Inflammatory macrophage (primary cell): ENCODE results near the gene HOXD13.

ENCODE experiments used
- DNase-seq, 2 donors: peaks; one replicate each; pipeline ENCODE4 v3.0.0-alpha.2; 2020 to 2022

The HOXD13 gene

DNA sequence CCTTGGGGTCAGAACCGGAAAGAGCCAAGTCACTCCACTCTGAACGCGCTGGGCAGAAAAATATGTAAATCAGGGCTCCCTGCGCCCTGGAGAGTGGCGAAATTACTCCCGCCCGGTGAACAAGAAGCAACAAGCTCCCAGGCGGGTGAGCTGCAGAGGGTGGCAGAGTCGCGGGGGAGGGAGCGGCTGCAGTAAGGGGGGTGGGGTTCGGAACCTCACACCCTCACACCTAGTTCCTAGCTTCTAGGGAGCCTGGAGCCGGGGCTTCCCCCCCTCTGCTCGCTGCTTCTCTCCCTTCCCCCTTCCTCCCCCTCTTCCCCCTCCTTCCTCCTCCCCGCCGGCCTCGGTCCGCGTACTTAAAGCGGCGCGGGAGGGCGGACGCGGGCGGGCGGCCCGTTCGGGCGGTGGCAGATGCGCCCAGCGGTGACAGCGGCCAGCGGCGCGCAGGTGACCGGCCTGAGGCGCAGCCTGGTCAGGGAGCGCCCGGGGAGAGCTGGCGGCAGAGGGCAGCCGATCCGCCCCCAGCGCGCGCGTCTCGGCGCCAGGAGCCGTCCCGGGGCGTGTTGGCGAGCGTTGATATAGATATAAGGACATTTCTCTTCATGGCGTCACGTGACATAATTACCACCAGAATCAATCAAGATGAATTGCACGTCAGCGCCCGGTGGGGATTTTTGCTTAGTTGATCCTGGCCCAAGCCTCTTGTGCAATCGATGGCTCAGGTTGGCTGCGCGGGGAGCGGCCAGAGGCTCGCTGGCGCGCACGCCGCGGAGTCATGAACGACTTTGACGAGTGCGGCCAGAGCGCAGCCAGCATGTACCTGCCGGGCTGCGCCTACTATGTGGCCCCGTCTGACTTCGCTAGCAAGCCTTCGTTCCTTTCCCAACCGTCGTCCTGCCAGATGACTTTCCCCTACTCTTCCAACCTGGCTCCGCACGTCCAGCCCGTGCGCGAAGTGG lies 14.3 kb downstream of the HOXD13 start, which contains the start of gene HOXD11:
Gene HOXD11 (plus strand): TSS at position 700 of the 959 bp plus-strand sequence. CDS start 76 bp downstream, at position 776.
- DNase-seq, result no peak

DNA sequence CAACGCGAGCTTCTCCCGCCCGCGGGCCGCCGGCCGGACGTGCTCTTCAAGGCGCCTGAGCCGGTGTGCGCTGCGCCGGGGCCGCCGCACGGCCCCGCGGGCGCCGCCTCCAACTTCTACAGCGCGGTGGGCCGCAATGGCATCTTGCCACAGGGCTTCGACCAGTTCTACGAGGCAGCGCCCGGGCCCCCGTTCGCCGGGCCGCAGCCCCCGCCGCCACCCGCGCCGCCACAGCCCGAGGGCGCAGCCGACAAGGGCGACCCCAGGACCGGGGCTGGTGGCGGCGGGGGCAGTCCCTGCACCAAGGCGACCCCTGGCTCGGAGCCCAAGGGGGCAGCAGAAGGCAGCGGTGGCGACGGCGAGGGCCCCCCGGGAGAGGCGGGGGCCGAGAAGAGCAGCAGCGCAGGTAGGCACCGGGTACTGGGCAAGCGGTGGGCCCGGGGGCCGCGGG lies 15.2 kb downstream of the HOXD13 start:
- no peak for DNase-seq

DNA sequence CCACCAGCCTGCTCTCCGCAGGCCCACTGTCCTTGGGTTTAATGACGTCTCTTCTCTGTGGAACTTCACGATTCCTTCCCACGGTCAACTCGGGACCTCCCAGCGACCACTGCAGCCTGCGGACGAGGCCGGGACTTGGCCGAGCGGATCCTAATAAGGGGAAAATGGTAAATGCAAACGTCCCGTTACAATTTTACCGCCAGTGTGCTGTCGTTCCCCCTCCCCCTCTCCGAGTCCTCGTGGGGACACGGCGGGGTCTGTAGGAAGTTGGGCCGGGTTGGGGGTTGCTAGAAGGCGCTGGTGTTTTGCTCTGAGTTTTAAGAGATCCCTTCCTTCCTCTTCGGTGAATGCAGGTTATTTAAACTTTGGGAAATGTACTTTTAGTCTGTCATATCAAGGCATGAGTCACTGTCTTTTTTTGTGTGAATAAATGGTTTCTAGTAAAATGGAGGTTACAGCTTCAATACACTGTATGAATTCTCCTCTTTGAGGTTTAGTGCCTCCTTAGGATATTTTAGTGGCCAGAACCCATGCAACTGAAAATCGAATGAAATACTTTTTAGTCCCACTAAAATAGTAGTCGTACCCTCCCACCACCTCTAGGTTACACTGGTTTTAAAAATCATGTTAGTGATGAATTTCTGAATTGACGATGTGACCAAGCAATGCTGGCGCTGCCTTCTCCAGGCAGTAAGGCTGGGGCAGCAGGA lies 16.8 kb downstream of the HOXD13 start:
- DNase-seq, result no peak

DNA sequence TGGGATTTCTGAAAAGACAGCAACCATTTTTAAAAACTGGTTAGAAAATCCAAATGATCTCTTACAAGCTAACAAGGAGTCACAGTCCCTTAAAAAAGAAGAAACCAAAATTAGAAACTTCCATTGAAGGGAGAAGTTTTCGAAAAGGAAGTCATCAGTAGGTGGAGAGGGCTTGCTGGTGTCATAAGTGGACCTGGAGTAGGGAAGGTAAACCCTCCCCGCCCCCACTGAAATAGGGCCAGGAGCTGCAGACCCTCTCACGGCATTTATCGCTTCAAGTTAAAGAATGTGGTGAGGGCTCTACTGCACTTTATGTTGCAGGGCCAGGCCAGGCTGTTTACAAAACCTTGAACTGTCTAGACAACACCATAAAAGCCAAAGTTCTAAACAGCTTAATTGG lies 17.4 kb downstream of the HOXD13 start:
- no peak for DNase-seq

DNA sequence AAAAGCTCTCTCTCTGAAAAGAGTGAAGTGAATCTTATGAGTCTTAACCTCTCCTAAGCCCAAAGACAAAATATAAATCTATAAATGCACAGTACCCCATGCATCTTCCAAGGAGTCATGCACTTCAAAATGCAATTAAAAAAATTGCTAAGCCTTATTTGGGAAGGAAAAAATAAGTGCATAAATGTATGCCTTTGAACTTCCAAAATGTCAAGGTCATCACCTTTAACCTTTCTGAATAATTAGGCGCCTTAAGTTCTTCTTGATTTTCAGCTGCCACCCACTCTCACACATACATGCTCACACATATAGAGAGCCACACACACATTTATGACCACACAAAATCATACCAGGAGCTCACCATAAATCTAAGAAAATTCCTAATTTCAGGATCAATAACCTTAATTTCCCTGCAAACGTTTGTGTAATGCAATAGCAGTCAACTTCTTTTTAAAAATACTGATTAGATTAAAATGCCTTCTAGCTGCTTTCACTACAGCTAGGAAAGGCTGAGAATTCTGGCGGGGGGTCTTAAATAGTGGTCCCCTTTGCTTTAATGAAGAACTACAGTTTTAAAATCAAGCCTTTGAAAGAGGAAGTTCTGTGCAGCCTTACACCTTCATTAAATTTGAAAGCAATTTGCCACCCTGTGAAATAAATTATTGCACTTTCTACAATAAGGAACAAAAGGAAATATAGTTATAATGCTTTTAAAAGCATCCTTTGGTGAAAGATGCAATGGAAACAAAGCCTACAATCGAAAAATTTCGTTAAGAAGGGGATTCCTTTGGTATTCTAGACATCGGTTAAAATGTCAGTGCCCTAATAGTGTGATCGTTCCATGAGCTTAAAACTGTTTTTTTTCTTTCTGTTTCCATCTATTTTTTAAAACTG lies 18.1 kb downstream of the HOXD13 start:
- no peak for DNase-seq

DNA sequence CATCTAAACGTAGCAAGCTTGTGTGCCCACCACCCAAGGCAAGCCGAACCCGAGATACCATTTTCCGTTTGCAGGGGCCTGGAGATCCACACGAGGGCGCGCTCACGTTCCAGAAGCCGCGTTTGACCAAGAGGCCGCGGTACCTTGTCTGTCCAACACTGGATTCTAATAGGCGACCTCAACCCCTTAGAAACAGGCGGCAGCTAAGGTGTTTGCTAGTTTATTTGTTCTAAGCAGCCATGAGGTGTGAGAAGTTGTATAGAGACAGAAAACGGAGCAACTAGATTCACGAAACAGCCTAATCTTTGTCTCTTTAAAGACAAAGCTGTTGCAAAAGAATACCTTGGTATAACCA lies 18.8 kb downstream of the HOXD13 start:
- peak in 1 of 2 donors; percentile 18 for DNase-seq

DNA sequence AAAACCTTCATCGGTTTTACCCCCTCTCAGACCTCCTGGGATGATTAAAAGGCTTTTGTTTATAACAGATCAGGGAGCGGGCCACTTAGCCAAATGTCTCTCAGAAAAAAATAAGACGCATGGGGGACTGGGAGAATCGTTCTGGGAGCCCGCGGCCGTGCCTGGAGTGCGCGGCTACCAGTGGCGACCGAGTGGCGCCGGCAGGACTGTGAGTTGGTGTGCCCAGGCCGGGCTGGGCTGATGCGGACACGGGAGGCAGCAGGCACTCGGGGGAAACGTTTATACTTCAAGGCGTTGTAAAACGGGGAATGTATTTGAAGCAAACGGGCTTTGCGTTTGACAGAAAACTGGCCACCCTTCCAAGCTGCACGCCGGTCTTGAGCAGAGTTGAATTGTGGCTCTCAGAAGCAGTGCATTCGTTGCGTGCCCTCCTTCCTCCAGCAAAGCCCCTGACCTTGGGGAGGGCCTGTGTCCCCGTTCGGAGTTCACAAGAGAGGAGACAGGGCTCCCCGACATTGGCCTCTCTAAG lies 19.4 kb downstream of the HOXD13 start:
- DNase-seq, result no peak

DNA sequence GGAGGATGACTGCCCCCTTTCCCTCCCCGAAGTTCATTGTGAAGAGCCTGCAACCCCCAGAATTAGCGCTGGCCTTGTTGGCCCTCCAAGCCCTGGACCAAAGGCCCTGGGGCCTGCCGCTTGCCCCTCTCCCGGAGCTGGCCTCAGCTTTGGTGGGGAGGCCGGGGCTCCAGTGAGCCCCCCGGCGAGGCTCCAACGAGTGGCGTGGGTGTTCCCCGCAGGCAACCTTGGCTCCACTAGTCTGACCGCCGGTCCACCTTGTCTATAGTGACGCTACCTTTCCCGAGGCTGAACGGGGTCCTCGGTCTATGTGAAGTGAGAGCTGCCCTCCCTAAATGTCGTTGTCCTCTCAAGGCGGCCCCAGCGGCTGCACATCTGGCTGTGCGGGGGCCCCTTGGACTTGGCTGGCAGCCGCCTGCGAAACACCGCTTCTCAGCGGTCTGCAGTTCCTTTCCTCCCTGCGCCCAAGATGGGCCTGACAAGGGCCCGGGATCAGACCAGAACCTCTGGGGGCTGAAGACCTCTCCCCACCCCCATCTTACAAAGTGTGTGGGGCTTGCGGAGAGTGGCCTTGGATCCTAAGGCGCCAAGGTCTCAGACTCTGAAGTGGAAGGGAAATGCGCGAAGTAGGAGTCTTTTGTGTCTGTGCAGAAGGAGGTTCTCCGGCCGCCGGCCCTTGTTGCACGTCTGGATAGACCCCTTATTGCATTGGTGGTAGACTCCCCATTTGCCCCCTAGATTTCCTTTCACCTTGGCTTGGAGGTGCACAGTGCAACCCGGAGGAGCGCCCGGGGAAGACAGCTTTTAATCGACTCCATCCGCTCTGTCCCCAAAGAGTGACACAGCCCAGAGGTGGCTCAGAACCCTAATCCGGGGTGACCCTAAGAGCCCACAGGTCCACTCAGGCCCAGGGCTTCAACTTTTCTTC lies 20.1 kb downstream of the HOXD13 start:
- no peak for DNase-seq

DNA sequence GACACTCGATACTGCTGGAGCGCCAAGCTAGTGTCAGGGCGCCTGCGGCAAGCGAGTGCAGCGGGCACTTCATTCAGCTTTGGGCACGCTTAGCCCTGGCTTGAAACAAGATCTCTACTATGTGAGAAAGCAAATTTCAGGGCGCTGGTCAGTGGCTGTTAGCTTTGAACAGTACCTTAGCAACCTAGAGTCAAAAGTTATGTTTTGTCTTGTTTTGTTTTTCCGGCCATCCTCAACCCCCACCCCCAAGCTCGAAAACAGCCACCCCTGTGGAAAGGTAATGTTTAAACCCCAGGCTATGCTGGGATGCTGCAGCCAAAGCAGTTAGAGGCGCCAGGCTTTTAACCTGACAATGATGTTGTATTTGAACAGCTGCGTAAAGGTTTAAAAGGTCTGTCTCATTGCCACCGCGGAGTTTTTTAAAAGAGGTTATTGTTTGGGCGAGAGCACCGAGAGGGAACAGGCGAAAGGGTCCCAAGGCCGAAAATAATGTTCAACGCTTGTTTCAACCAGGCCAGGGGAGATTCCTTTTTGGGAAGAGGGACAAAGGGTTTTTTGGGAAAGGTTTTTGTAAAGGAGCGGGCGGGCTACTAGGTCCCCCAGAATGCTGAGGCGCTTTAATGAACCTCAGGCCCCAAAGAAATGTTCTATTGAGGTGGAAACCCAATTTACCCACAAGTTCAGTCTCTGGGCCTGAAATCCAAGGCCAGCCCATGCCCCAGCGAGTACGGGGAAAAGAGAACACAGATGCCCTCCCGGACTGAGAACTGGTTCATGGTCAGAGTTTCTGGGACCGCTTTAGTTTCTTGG lies 21.8 kb downstream of the HOXD13 start:
- no peak for DNase-seq

DNA sequence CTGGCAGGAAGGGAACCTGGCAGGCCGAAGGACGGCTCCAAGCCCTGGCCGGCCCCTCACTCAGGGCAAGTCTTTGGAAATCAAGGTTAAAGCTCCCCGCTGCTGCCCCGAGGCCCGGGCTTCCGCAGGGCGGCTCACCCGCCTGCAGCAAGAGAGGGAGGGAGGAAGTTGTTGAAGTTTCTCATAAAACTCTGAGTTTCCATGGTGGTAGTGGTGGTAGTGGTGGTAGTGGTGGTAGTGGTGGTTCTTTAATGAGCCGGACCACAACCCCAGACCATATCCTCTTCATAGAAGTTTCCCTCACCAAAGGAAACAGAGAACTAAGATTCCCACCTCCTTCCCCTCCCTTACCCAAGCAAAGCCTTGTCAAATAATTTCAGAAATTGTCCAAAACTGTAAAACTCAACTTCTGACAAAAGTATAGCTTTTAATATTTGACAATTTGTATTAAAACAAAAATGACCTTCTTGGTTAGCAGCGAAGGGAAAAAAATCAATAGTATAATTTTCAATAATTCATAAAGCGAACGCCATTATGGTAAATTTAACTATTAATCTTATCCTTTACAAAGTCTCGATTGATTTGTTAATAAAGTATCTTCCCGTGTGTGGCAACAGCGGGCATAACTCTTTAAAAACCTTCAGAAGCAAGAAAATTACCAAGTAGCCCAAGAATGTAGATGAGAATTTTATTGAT lies 22.6 kb downstream of the HOXD13 start:
- no peak for DNase-seq

DNA sequence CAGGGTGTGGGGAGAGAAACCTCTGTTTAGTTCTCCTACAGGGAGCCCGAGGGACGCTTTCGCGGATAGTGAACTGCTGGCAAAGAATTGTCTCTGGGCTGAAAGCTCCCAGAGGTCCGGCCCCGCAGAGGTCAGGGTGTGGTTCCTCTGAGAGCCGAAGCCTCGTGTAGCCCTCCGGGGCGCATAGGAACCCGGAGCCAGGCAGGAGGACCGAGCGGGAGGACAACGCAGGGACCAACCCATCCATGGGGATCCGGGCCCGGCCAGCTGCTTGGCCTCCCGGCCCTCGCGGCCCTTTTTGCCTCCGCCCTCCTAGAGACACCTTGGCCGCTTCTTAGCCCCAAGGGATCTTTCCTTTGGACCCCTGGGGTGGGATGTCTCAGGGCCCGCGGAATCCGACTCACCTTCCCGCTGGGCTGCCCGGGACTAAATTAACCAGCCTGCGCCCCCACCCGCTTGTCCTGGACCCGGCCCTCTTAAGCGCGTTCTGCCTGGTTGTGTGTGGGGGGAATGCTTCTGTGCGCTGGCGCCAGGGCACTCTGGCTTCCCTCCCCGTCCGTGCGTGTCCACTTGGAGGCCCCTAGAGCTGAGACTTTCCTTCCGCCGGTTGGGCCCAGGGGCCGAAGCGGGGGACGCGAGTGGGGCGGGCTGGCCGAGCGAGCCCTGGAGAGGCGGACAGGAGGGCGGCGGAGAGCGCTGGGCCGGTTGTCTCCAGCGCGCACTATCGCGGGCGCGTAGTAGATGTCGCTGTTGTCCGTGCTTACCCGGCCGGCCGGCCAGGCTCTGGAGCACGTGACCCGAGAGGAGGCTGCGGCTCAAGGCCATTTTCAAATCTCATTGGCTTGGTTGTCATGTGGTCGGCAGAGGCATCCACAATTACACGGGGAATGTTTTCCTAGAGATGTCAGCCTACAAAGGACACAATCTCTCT lies 23.6 kb downstream of the HOXD13 start, which contains the start of gene HOXD10:
Gene HOXD10 (plus strand): TSS at position 896 of the 931 bp plus-strand sequence. CDS start 56 bp downstream, outside the sequence.
- DNase-seq, result no peak

DNA sequence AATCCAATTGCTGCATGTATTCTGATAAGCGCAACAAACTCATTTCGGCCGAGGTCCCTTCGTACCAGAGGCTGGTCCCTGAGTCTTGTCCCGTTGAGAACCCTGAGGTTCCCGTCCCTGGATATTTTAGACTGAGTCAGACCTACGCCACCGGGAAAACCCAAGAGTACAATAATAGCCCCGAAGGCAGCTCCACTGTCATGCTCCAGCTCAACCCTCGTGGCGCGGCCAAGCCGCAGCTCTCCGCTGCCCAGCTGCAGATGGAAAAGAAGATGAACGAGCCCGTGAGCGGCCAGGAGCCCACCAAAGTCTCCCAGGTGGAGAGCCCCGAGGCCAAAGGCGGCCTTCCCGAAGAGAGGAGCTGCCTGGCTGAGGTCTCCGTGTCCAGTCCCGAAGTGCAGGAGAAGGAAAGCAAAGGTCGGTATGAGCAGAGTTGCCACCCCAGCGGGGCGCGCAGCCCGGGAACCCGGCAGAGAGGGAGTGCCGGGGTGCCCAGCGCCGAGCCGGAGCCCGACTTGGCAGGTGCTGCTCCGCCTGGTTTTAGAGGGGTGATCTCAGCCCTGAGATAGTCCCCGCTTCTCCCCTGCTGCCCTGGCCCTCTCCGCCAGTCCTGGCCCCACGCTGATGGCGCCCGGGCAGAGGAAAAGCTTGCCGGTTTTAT lies 24.8 kb downstream of the HOXD13 start:
- no peak for DNase-seq

DNA sequence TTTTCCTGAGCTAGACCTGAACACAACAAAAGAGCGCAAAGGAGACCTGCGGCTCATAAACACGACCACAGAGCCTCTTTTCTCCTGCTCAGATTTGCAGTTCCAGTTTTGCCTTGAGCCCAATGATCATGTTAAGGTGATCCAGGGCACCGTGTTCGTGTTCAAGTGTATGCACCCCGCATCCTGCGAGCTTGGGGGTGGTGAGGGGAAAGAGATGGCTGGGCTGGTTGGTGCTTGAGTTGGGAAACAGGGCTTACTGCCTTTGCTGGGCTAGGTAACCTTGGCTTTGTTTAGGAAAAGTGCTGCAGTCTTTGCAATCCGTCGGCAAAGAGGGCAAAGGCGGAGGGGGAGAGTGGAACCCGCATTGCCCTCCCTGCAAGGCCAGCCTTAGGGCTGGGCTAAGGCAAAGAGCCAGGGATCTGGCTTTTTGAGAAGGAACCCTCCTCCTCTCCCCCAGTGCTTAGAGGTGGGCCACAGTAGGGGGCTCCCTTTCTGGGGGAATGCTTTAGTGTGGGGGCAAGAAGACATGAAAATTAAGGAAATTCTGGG lies 25.4 kb downstream of the HOXD13 start:
- no peak for DNase-seq

DNA sequence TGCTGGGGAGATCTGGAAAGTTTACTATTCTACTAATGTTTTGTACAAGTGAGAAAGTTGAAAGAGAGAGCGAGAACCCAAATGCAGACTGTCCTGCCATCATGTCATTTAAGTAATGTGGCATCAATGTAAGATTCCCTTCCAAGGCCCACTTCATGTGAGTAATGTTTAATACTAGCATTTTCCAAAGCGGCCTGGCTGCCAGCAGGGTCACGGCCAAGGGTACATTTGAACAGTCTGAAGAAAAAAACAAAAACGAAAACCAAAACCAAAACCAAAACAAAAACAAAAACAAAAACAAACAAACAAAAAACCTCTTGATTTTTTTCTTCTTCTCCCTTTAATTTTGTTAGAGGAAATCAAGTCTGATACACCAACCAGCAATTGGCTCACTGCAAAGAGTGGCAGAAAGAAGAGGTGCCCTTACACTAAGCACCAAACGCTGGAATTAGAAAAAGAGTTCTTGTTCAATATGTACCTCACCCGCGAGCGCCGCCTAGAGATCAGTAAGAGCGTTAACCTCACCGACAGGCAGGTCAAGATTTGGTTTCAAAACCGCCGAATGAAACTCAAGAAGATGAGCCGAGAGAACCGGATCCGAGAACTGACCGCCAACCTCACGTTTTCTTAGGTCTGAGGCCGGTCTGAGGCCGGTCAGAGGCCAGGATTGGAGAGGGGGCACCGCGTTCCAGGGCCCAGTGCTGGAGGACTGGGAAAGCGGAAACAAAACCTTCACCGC lies 26.2 kb downstream of the HOXD13 start:
- DNase-seq, result peak in 1 of 2 donors; percentile 27

DNA sequence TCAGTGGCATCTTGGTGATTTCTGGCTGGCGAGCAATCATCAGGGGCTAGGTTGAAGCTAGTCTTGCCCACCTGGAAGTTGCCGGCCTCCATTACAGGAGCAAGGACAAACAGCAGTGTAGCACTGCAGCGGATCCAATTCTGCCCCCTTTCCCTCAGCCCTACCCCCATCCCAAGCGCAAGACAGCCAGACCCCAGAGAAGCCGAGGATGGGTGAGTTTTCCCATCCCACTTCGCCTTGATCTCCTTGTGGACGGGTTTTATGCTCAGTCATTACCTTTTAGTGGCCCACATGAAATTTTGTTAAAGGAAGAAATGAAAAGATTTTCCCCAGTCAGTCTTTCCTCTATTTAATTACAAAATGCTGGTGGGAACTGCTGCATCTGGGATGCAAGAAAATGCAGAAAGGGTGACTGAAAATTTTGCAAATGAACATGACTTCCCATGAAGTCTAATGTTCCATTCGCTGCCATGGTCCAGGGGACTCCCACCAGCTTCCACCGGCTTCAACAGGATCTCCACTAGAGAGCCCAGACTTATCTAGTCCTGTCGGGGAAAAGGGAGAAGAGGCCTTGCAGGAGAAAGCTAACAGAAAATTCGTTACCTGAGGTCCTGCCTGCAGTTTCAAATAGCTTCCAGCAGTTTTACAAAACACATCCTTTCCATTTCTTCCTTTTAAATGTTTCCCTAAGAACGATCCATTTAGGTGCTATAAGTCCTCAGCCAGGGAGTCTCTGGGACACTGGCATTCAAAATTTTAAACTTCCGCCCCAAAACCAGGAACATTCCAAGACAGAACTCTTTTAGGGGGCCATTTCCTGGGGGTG lies 28.1 kb downstream of the HOXD13 start:
- DNase-seq, result no peak
